NAMALWA (cell line): ENCODE data around the gene C1orf167.

Experiments used
- DNase-seq: peaks from one replicate; pipeline ENCODE4 v3.0.0-alpha.2; 2015; ENCODE audit warnings: low spot score

Gene C1orf167, protein sequence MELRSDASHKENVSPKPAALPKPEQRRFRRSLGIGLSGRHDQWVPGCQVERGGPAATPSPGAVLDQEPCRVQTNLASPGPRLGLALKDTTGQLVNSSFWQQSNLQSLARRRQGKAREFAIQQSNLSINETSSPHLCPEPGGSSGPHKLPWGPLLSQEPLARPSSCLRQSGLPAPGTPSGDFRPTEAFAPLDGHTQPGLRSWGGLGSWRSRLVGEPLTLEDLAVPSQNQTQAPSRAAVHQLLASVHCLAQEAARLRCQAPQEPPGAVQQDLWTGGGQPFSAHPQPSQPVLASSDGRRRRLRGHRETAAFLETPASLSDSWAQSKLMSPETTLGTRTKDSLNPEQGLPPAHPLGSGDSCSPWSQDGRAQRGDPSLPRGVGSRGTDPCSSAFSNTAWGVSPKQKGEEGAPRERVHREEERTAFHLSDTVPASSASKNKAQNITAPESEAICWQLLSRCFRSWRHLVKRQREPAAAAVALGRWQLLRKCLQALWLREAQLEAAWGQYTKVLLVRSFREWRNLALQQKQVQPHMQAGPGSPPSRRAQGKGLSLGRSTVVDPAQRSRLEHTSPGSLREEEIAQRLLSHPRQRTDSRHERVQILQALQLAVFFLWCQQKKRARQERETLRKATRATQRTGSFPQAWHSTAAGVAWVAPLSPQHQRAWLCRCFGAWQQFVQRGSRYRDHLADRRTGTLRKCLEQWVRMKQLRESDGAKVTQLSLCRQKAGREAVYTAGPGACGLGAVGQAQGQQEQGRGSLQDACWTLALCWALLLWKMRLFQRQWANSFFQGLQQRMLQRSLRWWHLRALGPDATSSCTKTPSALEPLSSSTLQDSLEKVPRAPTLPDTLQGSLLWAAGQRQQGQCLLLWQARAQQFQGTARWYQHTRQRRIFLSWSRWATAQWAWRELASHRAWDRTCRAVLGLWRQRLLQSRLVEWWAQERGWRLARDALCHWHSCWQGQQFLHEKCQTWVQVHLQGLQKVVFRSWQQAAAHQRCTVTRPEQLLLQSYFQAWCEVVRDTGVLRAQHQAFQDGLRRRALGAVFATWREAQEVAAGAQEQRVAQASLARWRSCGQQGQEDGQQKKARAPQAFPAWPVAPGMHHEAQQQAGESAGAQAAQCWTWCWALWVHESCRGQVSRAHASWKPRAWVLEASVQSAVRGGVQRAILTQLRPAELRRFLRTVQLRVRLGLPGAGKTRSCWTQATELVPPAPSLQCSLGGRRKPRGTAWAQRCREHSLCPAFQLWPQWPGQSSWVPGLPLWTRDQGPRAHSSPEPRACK (N-terminal part only)

DNA sequence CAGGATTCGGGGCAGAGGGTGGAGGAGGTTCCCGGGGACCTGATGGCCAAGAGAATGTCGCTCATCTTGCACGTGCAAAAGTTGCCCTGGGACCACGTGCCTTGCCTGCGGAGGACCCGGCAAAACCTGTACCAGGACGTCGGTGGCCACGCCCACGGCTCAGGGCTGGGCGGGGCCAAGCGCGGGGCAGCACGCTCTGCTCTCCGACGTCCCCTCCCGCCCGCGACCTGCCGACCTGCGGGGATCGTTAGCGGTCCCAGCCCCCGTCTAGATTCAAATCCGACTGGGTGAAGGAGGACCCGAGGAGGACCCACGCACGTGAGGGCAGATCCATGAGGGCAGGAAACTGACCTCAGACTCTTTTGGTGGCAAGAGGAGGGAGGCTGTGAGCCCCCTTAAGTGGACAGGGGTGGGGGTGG is at the start of gene C1orf167:
C1orf167 (plus strand) TSS at position 206 of the 419 bp plus-strand sequence. CDS start 2,208 bp downstream, outside the sequence.
- DNase-seq = no peak

DNA sequence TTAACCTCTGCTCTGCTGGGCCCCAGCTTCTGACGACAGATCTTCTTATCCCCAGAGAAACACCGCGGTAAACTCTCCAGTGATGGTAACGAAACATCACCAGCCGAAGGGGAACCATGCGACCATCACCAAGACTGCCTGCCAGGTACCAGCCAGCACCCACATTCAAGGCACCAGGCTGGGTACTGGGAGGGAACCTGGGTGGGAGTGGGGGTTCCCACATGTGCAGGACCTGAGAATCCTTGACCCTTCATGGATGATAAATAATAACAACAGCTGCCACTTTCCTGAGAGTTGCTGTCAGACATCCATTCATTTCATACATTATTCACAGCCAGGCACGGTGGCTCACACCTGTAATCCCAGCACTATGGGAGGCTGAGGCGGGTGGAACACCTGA is 49.7 kb upstream of the C1orf167 start:
- DNase-seq = no peak

DNA sequence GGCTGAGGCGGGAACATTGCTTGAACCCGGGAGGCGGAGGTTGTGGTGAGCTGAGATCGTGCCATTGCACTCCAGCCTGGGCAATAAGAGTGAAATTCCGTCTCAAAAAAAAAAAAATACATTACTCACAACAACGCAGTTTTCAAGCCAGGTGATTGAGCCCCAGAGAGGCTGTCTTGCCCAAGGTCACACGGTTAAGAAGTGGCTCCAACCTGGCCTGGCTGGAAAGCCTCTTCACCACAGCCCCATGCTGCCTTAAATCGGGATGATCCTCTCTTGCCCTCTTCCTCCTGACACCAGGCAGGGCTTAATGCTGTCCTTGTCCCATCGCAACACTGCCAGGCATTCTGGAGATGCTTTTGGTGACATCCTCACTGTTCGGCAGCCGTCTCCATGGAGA is 48.9 kb upstream of the C1orf167 start:
- DNase-seq = no peak

DNA sequence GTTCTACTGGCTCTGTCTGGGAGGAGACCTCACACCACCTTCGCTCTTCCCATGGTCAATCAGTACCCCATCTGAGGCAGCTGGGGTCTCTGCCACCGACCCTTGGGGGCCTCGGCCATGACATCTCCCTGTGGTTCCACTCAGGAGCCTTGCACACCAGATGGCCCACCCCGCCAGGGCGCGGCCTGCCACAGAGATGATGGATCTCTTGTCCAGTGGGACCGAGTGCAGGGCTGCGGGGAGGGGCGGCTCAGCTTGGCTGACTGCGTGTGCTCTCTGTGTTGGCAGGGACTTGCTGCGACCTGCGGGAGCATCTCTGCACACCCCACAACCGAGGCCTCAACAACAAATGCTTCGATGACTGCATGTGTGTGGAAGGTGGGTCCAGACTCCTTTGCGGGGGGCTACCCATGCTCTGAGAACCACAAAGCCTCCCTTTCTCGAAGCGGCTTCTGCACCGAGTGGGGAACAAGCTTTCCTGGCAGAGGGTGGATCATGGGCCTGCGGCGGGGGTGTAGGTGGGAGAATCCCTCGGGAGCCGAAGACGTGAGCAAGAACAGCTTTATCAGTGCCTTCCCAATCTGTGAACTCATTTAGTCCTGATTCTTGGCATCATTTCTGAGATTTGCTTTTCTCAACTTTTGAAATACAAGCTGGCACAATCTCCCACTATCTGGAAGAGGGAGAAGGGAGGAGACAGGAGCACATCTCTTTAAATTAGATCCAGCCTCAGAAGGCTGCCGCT is 47.0 kb upstream of the C1orf167 start:
- no peak for DNase-seq

DNA sequence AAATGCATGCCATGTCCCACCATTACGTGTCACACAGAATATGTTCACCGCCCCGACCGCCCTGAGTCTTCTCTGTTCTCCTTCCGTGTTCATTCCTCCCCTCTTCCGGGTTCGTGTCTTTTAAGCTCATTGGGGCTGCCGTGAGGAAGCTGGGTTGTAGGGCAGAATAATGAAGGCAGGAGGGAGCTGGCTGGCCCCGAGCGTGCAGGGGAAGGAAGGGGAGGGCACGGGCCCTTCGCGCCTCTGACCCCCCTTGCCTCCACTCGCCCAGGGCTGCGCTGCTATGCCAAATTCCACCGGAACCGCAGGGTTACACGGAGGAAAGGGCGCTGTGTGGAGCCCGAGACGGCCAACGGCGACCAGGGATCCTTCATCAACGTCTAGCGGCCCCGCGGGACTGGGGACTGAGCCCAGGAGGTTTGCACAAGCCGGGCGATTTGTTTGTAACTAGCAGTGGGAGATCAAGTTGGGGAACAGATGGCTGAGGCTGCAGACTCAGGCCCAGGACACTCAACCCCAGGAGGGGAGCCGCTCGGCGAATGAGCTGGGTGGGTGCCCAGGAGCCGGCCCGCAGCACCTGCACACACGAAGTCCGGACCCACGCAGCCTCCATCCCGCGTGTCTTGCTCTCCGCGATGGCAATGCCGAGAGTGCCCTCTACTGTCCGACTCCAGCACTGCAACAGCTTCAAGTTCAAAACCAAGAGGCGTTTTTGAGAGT is 42.5 kb upstream of the C1orf167 start:
- peak; percentile 81 for DNase-seq

DNA sequence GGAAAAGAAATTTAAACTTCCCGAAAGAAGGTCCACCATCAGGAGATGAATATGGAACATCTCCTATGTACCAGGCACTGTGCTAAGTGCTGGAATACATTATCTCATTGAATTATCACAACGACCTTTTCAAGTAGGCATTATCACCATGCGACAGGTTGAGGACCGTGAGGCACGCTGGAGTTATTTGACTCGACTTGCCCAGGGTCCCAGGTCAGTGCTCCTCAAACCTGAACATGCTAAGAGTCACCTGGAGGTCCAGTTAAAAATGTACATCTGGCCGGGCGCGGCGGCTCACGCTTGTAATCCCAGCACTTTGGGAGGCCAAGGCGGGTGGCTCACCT is 42.0 kb upstream of the C1orf167 start:
- DNase-seq = no peak

DNA sequence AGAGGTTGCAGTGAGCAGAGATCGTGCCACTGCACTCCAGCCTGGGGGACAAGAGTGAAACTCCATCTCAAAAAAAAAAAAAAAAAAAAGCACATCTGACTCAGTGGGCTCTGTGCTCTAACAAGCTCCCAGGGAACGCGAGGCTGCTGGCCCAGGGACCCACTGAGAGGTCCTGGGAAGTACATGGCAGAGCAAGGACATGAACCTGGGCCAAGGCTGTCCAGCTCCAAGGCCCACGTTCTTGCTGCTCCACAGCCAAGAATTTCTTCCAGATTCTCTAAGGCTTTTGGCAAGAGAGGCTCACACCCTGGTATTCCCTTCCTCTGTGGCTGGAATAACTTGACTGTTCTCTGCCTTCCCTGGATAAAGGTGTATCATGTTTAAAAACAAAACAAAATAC is 41.5 kb upstream of the C1orf167 start:
- DNase-seq = no peak

DNA sequence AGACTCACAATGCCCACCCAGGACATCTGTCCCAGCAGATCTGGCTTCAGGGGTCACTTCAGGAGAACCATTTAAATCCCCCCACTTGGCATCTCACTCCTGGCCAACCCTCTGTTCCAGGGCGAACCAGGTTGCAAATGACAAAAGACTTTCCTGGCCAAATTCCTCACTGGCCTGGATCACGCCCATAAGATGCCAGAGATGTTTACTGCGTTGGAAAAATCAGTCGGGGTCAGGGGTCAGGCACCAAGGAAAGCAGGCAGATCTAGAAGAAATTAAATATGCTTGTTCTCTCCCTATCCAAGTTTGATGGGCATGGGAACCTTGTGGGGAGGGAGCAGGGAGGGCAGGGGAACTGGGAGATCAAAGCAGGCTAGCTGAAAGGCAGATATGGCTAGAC is 40.7 kb upstream of the C1orf167 start:
- DNase-seq = no peak

DNA sequence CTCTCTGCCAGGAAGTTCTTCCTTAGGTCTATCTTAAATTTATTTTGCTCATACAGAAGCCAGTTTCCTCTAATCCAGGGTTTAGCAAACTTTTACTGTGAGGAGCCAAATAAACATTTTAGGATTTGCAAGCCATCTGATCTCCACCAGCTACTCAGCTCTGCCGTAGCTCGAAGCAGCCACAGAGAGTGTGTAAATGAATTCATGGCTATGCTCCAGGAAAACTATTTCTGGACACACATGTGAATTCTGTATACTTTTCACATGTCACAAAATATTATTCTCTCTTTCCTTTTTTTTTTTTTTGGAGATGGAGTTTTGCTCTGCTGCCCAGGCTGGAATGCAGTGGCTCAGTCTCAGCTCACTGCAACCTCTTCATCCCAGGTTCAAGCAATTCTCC is 39.5 kb upstream of the C1orf167 start:
- no peak for DNase-seq

DNA sequence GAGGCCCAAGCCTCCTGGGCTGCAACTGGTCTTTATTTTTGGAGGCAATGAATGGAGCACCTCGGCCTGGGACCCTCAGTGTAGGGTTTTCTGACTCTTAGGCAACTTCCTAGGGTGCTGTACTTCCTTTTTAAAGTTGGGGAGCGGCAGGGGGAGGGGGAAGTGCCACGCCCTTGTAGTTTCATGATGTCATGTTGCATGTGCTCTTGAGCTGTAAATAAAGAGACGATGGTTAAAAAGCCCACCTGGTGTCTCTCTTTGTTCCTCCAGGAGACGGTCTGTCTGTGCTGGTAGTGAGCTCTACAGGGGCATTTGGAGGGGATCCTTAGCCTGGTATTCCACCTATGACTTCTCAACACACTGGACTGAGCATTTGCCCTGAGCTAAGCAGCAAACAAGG is 36.4 kb upstream of the C1orf167 start:
- no peak for DNase-seq

DNA sequence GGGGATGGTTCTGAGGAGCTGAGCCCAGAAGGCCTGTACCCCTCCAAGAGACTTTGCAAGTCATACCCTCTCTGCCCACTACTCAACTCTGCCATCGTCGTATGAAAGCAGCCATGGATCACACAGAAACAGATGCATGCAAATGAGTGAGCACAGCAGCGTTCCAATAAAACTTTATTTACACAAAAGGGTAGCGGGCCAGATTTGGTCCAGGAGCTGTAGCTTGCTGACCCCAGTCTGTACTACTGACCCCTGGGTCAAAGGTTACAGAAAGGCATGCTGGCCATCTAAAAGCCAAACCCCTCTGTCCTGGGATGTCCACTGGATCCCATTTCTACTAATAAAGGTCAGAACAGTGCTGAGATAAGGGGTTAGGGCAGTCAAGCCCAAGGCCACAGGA is 34.9 kb upstream of the C1orf167 start:
- peak; percentile 49 for DNase-seq

DNA sequence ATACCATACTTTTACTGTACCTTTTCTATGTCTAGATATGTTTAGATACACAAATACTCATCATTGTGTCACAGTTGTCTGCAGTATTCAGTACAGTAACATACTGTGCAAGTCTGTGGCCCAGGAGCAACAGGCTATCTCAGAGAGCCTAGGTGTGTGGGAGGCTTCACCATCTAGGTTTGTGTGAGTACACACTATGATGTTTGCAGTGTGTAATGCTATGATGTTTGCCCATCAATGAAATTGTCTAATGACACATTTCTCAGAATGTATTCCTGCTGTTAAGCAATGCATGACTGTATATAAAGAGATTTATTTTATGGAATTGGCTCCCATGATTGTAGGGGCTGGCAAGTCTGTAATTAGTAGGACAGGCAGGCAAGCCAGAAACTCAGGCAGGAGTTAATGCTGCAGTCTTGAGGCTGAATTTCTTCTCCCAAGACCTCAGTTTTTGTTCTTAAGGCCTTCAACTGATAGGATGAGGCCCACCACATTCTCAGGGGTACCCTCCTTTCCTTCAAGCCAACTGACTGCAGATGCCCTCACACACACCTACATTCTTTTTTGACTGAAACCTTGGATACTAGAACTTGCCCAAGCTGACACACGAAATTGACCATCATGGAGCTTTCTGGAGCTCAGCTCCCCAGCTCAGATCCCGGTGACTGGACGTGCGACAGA is 33.7 kb upstream of the C1orf167 start:
- DNase-seq = no peak

DNA sequence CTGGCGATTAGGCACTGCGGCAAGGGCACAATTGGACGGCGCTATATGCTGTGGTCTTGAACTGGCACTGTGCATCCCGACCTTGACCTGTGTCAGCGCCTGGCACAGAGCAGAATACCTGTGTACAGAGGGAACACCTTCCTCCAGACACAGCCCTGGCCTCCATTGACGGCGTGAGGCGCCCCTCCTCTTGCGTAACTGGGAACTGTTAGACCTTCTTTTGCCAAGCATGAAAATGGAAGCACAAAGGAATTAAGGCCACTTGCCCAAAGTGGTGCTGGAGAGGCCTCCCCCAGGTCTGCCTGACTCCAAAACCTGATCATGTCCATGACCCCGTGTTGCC is 32.9 kb upstream of the C1orf167 start:
- no peak for DNase-seq

DNA sequence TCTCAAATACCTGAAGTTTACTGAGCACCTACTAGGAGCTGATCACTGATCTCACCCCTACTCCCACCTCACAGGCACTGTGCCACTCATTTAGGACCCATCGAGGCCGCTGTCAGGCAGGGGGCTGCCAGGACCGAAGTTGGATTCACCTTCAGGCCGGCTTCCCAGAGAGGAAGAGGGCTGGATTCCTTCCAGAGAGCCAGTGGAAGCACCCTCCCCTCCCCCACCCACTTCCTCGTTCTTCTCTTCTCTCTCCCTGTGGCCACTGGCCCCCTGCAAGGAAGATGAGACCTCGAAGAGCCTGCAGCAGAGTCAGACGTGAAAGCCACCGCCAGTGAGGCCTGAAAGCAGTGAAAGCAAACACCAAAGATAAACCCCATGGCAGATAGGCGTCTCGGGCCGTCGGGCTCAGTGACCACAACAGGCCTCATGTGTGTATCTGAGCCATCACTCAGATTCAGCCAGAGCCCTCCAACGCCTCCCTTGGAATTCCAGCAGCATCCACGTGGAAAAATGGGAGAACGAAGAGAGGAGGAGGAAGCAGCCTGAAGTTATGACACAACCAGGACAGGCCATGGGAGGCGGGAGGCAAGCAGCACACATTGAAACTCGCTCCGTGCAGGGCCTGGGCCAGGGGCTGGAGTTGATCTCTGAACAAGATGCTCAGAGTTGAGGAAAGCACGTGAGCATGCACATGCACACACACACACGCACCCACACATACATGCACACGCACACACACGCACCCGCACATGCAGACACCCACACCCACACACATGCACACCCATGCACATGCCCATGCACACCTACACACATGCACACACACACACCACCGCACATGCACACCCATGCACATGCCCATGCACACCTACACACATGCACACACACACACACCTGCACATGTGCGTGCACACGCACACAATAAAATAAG is 32.2 kb upstream of the C1orf167 start:
- no peak for DNase-seq

DNA sequence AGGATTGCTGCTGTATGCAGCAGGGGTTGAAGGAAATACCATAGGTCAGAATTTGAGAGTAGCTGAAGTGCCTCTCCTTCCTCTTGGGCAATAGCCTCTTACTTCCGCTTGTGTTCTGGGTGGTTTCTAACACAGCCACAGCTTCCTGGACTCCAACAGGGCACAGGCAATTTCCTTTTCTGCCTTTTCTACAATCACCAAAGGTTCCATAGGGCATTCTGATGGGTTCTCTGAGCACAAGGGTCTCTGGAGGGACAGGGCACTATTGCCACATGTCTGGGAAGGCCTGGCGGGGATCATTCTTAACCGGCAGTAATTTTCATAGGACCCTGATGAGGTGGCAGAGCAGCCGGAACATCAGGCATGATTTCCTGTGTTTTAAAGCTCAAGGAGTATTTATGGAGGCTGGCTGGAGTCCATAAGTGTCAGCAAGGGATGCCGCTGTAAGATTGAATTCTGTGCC is 31.5 kb upstream of the C1orf167 start:
- DNase-seq = peak; percentile 74

DNA sequence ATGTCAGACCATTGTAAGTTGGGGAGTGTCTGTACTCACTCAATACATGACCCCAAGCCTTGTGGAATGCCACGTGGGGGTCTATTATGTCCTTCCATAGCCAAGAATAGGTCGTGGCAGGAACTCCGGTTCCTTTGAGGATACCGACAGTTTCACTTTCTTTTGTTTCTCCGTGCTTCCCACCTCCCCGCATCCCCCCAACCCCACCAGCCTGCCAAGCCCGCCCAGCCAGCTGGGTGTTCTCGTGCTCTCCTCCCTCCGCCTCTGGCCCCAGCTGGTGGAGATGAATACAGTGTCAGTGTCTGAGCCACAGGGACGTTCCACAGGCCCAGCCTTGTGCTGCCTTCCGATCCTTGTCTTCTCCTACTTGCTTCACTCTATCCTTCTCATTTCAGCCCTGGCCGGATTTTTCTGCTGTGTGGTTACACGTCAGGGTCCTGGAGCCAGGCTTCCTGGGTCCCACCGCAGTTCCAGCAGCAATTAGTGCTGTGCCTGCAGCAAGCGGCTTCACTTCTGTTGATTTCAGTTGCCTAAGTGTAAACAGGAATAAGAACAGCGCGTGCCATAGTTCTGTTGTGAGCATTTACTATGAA is 30.2 kb upstream of the C1orf167 start:
- no peak for DNase-seq

DNA sequence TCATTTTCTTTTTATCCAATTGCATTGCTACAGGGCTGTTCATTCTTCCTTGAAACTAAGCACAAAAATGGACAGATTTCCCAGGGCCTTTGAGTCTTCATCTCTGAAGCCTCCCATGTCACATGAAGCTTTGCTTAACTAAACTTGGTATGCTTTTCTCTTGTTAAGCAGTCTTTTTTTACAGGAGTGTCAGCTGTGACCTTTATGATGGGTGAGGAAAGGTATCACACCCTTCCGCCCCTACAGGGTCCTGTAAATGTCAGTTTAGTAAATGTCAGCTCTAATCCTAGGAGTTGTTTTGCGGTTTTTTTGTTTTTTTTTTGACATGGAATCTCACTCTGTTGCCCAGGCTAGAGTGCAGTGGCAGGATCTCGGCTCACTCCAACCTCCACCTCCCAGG is 28.7 kb upstream of the C1orf167 start:
- DNase-seq = no peak

DNA sequence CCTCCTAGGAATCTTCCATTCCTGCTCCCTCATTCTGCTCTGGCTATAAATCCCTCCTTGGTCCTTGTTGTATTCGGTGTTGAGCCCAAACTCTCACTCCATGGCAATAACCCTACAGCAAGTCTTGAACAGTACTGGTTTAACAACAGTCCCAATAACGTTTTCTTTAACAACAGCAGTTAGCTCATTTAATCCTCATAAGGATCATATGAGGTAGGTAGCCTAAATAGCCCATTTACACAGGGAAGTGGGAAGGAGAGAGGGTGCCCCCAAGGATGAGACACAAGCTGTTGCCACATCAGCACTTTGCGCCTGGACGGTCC is 26.5 kb upstream of the C1orf167 start:
- DNase-seq = no peak
